ENCODE measurements around the gene TMEM132D.

DNA sequence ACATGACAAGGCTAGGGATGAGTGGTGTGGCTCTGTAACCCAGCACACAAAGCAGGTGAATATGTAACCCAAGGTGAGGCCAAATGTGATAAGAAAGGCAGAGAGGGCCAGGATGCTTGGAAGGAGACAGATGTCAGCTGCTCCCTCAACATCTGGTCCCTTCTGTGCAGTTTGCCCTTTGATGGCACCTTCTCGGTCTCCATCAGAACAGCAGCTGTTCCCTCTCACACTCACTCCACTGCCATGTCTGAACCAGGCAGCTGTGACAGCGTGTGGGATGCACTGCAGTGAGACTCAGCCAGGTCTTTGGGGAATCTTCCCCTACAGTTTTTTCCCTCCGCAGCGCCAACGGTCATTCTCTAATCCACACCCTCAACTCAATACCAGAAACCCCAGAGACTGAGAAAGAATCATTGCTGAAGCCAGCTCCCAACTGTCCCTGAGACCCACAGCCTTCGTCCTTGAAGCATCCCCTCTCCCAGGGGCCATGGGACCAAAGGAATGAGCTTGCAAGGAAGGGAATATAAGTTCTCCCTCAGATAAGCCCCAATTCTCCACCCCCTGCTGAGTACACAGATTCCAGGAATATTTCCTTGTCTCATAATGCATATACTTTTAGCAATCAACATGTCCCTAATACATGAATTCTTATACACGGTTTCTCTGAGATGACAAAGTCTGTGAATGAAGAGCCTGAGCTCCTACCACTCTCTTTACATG is 820.5 kb downstream of the TMEM132D start:
- no peak for TF ChIP-seq MYC (IDR thresholded peaks at IDR 0.05; ENCODE audit: low read depth, low read length)
- TF ChIP-seq, protein P1, sequence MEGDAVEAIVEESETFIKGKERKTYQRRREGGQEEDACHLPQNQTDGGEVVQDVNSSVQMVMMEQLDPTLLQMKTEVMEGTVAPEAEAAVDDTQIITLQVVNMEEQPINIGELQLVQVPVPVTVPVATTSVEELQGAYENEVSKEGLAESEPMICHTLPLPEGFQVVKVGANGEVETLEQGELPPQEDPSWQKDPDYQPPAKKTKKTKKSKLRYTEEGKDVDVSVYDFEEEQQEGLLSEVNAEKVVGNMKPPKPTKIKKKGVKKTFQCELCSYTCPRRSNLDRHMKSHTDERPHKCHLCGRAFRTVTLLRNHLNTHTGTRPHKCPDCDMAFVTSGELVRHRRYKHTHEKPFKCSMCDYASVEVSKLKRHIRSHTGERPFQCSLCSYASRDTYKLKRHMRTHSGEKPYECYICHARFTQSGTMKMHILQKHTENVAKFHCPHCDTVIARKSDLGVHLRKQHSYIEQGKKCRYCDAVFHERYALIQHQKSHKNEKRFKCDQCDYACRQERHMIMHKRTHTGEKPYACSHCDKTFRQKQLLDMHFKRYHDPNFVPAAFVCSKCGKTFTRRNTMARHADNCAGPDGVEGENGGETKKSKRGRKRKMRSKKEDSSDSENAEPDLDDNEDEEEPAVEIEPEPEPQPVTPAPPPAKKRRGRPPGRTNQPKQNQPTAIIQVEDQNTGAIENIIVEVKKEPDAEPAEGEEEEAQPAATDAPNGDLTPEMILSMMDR (IDR thresholded peaks at IDR 0.05; ENCODE audit: low read depth, low read length) = no peak
- no peak for TF ChIP-seq POLR2A (IDR thresholded peaks at IDR 0.05; ENCODE audit: extremely low read depth, insufficient read length)
- TF ChIP-seq MAX (IDR thresholded peaks at IDR 0.05; ENCODE audit: low read depth, low read length) = no peak
